GM18526 (cell line): ENCODE measurements around the gene SLC27A5.

Experiments used
- POLR2A ChIP-seq: IDR thresholded peaks from 3 replicates; pipeline ENCODE4 v1.6.1; 2011; ENCODE audit not compliant: insufficient read length; ENCODE audit errors: extremely low read depth

The SLC27A5 gene

DNA sequence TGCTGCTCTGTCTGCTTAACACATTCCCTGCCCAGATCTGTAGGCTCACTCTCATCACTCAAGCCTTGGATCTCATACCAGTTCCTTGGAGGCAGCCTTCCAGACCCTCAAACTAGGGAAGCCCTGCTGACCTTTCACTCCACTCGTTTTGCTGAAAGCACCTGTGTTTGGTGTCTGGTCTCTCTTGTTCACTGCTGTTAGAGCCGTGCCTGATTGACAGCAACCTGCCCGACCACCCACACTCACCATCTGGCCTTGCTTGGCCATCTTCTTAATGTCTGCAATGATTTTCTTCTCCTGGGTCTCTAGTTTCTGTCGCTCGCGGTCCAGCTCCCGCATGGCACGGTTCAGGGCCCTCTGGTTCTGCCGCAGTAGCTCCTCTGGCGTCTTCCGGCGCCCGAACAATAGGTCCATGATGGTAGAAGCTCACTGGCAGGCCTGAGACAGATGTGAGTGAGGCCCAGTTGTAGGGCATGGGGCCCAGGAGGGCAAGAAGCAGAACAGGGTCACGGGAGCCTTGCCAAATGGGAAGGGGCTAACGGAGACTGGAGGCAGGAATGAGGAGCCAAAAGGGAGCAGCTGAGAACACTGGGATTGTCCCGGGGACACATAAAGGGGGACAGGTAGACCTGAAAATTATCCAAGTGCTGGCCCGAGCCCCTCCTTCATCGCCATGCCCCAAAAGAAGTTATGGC is 42.2 kb upstream of the SLC27A5 start:
- TF ChIP-seq POLR2A: no peak

DNA sequence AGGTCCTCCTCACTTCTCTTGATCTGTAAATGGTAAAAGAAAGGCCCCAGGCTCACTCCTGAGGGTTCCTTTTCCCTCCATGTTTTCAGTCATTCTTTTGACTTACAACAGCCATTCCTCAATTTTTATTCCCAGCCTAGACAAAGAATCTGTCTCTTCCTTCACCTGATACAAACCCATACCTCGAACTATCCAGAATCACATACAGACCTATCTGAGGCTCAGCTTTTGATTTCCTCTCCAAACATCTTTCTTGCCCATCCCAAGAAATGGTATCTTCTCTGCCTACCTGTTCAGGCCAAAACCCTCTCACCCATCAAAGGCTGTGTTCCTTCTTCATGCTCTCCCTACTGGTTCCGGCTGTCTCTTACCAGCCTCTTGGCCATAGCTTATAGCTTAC is 40.9 kb upstream of the SLC27A5 start:
- no peak for TF ChIP-seq POLR2A

DNA sequence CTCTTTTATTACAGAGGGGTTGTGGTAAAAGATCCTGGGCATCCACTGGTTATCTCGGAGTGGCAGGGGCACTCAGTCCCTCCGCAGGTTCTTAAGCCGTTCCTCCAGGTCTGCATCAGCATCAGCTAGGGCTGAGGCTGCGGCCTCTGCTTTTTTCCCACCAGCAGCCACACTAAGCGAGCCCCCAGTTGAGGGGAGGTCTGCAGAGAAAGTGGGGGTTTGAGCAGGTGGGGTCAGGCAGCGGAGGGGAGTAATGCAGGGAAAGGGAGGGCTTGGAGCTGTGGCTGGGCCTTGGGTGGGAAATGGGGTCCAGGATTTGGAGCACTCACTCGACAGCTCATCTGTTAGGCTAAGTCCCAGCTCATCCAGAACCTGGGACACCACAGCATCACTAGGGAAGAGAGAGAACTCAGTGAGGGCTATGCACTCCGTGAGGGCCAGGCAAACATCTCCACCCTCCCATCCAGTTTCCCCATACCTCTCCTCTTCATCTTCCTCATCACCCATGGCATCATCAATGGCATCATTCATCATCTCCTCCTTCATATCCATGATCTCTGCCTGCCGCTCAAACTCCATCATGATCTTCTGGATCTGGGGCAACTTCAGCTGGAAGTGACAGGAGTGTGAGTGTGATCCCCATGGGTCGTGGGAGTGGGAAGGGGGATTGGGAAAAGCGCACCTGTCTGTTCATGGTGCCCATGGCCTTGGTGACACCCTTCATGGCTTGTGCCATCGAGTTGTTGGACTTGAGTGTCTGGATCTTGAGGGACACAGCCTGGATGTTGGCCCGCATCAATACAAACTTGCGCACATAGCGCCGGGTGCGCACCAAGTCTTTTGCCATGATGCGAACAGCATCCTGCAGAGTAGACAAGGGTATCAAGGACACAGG is 40.0 kb upstream of the SLC27A5 start:
- TF ChIP-seq POLR2A: no peak

DNA sequence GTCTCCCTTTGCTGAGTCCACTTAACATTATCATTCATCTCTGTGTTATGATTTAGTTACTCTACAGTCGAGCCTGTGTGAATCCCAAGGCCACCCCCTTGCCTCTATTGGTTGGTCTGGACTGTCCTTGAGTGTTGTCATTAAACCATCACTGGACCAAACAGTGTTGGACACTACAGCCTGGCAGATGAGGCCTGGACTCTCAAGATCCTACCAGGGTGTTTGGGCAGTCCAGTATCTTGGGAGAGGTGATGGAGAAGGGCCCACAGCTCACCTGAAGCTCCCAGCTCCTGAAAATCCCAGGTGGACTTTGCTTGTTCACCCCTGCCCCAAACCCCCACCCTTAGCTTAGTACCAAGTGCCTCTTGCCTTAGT is 39.3 kb upstream of the SLC27A5 start:
- TF ChIP-seq POLR2A: no peak

DNA sequence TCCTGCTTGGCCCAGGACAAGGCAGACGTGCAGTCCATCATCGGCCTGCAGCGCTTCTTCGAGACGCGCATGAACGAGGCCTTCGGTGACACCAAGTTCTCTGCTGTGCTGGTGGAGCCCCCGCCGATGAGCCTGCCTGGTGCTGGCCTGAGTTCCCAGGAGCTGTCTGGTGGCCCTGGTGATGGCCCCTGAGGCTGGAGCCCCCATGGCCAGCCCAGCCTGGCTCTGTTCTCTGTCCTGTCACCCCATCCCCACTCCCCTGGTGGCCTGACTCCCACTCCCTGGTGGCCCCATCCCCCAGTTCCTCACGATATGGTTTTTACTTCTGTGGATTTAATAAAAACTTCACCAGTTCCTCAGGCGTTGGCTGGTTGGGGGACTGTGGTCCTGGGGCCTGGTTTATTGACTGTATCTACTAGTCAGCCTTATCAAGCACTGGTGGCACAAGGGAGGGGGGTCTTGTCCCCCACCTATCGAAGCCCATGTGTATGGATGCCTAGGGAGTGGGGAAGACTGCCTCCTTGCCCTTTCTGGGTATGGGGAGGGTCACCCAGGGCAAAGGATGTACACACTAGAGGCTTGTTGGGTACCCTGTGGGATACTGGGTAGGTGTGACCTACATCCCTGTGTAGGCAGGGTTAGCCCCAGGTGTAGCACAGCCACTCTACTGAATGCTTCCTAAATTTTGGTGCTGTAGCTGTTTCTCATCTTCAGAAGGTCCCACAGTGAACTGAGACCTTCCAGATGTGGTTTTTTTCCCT is 38.8 kb upstream of the SLC27A5 start:
- no peak for TF ChIP-seq POLR2A

DNA sequence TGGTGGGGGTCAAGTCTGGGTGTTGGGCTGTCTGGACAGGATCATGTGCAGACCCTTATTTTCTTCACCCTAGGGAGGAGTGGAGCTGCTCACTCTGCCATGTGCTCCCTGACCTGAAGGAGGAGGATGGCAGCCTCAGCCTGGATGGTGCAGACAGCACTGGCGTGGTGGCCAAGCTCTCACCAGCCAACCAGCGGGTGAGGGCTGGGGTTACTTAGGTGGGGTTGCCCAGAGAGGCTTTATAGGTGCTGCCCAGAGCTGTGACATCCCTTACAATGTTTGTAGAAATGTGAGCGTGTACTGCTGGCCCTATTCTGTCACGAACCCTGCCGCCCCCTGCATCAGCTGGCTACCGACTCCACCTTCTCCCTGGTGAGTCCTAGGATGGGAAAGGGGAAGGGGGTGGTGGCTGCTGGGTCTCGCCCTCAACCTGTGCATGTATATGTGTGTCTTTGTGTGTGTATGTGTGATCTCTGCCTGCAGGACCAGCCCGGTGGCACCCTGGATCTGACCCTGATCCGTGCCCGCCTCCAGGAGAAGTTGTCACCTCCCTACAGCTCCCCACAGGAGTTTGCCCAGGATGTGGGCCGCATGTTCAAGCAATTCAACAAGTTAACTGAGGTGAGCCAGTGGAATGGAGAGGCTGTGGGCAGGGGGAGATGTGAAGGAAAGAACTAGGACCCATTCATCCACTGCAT is 38.0 kb upstream of the SLC27A5 start:
- no peak for TF ChIP-seq POLR2A

DNA sequence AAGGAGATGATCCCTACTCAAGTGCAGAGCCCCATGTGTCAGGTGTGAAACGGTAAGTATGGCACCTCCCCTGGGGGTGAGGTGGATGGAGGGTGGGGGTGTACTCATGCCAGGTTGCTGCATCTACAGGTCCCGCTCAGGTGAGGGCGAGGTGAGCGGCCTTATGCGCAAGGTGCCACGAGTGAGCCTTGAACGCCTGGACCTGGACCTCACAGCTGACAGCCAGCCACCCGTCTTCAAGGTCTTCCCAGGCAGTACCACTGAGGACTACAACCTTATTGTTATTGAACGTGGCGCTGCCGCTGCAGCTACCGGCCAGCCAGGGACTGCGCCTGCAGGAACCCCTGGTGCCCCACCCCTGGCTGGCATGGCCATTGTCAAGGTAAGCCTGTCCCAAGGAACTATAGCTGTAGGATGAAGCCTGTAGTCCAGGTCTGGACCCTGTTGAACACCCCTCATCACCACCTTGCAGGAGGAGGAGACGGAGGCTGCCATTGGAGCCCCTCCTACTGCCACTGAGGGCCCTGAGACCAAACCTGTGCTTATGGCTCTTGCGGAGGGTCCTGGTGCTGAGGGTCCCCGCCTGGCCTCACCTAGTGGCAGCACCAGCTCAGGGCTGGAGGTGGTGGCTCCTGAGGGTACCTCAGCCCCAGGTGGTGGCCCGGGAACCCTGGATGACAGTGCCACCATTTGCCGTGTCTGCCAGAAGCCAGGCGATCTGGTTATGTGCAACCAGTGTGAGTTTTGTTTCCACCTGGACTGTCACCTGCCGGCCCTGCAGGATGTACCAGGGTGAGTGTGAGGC is 37.3 kb upstream of the SLC27A5 start:
- TF ChIP-seq POLR2A: no peak

DNA sequence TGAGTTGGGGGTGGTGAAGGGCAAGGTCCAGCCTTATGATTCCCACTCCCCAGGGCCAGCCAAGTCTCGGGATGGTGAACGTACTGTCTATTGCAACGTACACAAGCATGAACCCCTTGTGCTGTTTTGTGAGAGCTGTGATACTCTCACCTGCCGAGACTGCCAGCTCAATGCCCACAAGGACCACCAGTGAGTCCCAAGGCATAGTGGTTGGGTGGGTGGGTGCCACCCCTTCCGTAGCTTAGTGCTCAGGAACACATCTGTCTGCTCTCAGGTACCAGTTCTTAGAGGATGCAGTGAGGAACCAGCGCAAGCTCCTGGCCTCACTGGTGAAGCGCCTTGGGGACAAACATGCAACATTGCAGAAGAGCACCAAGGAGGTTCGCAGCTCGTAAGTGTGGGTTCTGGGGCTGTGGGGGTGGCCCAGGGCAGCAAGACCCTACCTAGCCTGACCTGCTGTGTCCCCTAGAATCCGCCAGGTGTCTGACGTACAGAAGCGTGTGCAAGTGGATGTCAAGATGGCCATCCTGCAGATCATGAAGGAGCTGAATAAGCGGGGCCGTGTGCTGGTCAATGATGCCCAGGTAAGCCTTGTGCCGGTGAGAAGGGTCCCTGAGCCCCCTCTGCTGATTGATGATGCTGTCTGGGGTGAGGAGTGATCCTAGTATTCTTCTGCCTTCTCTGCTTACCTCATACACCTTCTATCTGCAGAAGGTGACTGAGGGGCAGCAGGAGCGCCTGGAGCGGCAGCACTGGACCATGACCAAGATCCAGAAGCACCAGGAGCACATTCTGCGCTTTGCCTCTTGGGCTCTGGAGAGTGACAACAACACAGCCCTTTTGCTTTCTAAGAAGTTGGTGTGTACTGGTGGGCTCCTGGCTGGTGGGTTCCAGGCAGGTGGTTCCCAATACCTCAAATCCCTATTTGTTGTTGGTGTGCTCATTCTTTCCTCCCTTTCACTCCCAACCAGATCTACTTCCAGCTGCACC is 35.8 kb upstream of the SLC27A5 start:
- TF ChIP-seq POLR2A: no peak

DNA sequence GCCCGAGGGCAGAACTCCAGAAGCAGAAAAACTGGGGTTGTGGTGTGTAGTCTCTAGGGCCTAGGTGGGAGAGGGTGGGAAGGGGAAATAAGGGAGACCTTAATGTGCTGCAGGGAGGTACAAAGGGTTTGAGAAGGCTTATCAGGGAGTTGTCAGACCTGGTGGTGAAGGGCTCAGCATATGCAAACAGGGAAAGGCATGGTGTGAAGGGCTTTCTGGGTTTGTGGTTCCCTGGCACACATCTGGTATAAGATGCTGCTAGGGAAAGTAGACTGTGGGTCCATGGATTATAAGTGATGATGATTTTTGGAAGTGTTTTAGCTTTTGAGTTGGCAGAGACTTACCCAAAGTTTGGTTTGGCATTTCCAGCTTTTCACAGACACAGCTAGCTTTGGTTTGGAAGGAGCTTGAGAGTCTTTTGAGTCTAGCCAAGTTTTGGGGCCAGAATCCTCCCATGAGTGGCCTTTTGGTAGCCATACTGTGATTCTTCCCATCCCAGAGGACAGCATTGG is 34.3 kb upstream of the SLC27A5 start:
- no peak for TF ChIP-seq POLR2A

DNA sequence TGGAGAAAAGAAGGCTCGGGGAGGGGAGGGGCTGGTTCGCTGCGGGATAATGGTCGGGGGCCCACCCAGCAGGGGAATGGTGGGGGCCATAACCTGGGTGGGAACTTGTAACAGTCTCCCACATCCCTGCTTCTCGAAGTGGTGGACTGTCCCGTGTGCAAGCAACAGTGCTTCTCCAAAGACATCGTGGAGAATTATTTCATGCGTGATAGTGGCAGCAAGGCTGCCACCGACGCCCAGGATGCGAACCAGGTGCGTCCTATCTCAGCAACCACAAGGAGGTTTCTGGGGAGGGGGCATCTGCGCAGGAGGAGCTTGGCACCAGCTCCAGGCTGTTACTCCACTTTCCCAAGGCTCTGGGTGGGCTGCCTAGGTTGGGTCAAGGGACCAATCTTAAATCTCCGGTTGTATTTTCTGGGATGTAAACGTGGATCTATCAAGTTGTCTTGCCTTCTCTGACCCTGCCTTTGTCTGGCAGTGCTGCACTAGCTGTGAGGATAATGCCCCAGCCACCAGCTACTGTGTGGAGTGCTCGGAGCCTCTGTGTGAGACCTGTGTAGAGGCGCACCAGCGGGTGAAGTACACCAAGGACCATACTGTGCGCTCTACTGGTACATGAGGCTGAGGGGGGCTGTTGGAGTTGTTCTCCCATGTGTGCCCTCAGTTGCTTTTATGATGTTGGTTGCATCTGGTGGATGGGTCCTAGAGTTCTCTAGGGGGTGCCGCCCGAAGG is 33.7 kb upstream of the SLC27A5 start:
- no peak for TF ChIP-seq POLR2A

DNA sequence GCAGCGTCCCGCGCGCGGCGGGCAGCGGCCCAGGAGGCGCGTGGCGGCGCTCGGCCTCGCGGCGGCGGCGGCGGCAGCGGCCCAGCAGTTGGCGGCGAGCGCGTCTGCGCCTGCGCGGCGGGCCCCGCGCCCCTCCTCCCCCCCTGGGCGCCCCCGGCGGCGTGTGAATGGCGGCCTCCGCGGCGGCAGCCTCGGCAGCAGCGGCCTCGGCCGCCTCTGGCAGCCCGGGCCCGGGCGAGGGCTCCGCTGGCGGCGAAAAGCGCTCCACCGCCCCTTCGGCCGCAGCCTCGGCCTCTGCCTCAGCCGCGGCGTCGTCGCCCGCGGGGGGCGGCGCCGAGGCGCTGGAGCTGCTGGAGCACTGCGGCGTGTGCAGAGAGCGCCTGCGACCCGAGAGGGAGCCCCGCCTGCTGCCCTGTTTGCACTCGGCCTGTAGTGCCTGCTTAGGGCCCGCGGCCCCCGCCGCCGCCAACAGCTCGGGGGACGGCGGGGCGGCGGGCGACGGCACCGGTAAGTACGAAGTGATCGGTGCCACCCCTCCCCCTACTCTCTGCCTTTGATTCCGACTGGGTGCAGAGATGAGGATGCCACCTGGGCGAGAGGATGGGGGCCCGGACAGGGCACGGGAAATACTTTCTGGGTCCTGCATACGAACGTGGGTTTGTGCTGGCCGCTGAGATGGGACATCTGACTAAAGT is 32.9 kb upstream of the SLC27A5 start:
- TF ChIP-seq POLR2A: no peak
